Type B pancreatic cell (in vitro differentiated cells): Measurements from ENCODE around the gene HHIPL1. TPM values are rescaled to one million over a fixed set of nuclear protein-coding genes. Genes with fewer than 3 reads are reported as not detected.

Experiments
- DNase-seq: peaks from one replicate; pipeline ENCODE4 v3.0.0; 2021; ENCODE audit warnings: mixed read lengths; ENCODE audit not compliant: unreplicated experiment; ENCODE audit errors: extremely low spot score
- H3K27ac Mint-ChIP-seq: 2 replicates; pipeline ENCODE4 v1.8.0; 2021; ENCODE audit warnings: mild to moderate bottlenecking, mixed read lengths
- H3K27me3 Mint-ChIP-seq: 2 replicates; pipeline ENCODE4 v1.8.0; 2021; ENCODE audit warnings: mixed read lengths
- H3K36me3 Mint-ChIP-seq: 2 replicates; pipeline ENCODE4 v1.8.0; 2021; ENCODE audit warnings: mixed read lengths
- H3K4me1 Mint-ChIP-seq: one replicate; pipeline ENCODE4 v1.8.0; 2021; ENCODE audit warnings: mixed read lengths; ENCODE audit not compliant: unreplicated experiment
- H3K4me3 Mint-ChIP-seq: 2 replicates; pipeline ENCODE4 v1.8.0; 2021; ENCODE audit warnings: mild to moderate bottlenecking, mixed read lengths
- H3K9me3 Mint-ChIP-seq: 2 replicates; pipeline ENCODE4 v1.8.0; 2021; ENCODE audit warnings: mixed read lengths
- CTCF ChIP-seq: fragments of 200-600 bp; sonication (generic); conservative IDR thresholded peaks from 2 replicates; pipeline ENCODE4 v1.5.0; 2021; ENCODE audit warnings: antibody characterized with exemption, mild to moderate bottlenecking
- total RNA-seq: library from RNA; stranded (reverse); gene quantifications from 2 replicates; pipeline ENCODE4 v1.2.1, GENCODE V29; 2021; ENCODE audit warnings: low replicate concordance

Gene HHIPL1
- total RNA-seq, 1 donor from 2014 or later, result 1.4 TPM

GRCh38 chr14:99688629-99689028 lies 43.7 kb downstream of the HHIPL1 start:
- H3K36me3 Mint-ChIP-seq, result no peaks in the 10 kb centered on the region
- H3K4me3 Mint-ChIP-seq, result no peak overlapping the region
- H3K4me1 Mint-ChIP-seq, result peaks cover 9% of the 10 kb centered on the region
- H3K27ac Mint-ChIP-seq, result no peak overlapping the region
- no peak for TF ChIP-seq CTCF
- no peaks in the 10 kb centered on the region for H3K9me3 Mint-ChIP-seq
- peaks cover 47% of the 10 kb centered on the region for H3K27me3 Mint-ChIP-seq
- DNase-seq, result peak; percentile 66

GRCh38 chr14:99689266-99690236 lies 44.6 kb downstream of the HHIPL1 start:
- Mint-ChIP-seq H3K4me3 (no peak overlapping the region), H3K27ac (no peak overlapping the region), H3K4me1 (peaks cover 9% of the 10 kb centered on the region), H3K9me3 (no peaks in the 10 kb centered on the region), H3K27me3 (peaks cover 50% of the 10 kb centered on the region), H3K36me3 (no peaks in the 10 kb centered on the region)
- peak; percentile 54 for DNase-seq
- no peak for TF ChIP-seq CTCF

GRCh38 chr14:99690636-99691035 lies 45.7 kb downstream of the HHIPL1 start:
- DNase-seq, result peak; percentile 18
- H3K4me3 Mint-ChIP-seq, result no peak overlapping the region

GRCh38 chr14:99691111-99691885 lies 46.4 kb downstream of the HHIPL1 start:
- no peak overlapping the region for H3K4me3 Mint-ChIP-seq
- DNase-seq, result peak; percentile 42

More at GRCh38 chr14:99690636-99691035, 45.7 kb downstream of the HHIPL1 start:
- Mint-ChIP-seq H3K4me1 (peaks cover 4% of the 10 kb centered on the region), H3K36me3 (no peaks in the 10 kb centered on the region), H3K27me3 (peaks cover 46% of the 10 kb centered on the region), H3K27ac (no peak overlapping the region), H3K9me3 (no peaks in the 10 kb centered on the region)
- TF ChIP-seq CTCF, result no peak

More at GRCh38 chr14:99691111-99691885, 46.4 kb downstream of the HHIPL1 start:
- Mint-ChIP-seq H3K4me1 (peaks cover 4% of the 10 kb centered on the region), H3K27me3 (peaks cover 39% of the 10 kb centered on the region), H3K9me3 (no peaks in the 10 kb centered on the region), H3K36me3 (no peaks in the 10 kb centered on the region), H3K27ac (no peak overlapping the region)
- TF ChIP-seq CTCF, result no peak
